Colonic mucosa (tissue), 4 donors: ENCODE data around the gene ACTMAP. TPM values are rescaled to one million over a fixed set of nuclear protein-coding genes. Genes with fewer than 3 reads are reported as not detected.

Source experiments
- DNase-seq: peaks from one replicate; pipeline ENCODE4 v3.0.0-alpha.2; 2020
- H3K27ac ChIP-seq: fragments of 200-600 bp; one replicate; pipeline ENCODE4 v1.8.0; 2021
- H3K27me3 ChIP-seq: fragments of 200-600 bp; one replicate; pipeline ENCODE4 v1.8.0; 2021
- H3K36me3 ChIP-seq: fragments of 200-600 bp; one replicate; pipeline ENCODE4 v1.8.0; 2021
- H3K4me1 ChIP-seq: fragments of 200-600 bp; one replicate; pipeline ENCODE4 v1.8.0; 2021; ENCODE audit warnings: mild to moderate bottlenecking
- H3K4me3 ChIP-seq: fragments of 200-600 bp; one replicate; pipeline ENCODE4 v1.8.0; 2021
- H3K9ac ChIP-seq, 2 donors: one replicate each; pipeline ENCODE4 v1.7.0; 2013; ENCODE audit warnings: control low read depth in 2 of 2, low read depth in 2 of 2, low read length in 2 of 2
- H3K9me3 ChIP-seq: fragments of 200-600 bp; one replicate; pipeline ENCODE4 v1.8.0; 2021
- CTCF ChIP-seq: fragments of 200-600 bp; IDR thresholded peaks from one replicate; pipeline ENCODE4 v1.8.0; 2022; ENCODE audit warnings: antibody characterized with exemption, mild to moderate bottlenecking
- intact Hi-C: fragments of 100-400 bp; cut with DNase I; formaldehyde crosslinking; loops from one replicate; pipeline ENCODE4 v1.14.1; 2022
- total RNA-seq, 2 donors: library from RNA; stranded (reverse); fragmentation: NEBNext Ultra II Directional in 1 of 2; extraction: Animal tissue kit (Norgen Biotek cat#: 25700) in 1 of 2; gene quantifications; one replicate each; pipeline ENCODE4 v1.2.1, GENCODE V29; 2021
- donor health status: healthy.
- donor health status: DM: no; HTN: no; CAD: no.
- donor health status: DM: no; HTN: no; CAD: no.

Gene ACTMAP
- 10 to 100 TPM; 11.1 to 18.7 TPM for total RNA-seq

- H3K36me3 ChIP-seq: no peaks in the 10 kb centered on the region
- H3K27me3 ChIP-seq: no peaks in the 10 kb centered on the region
- peak within 1 kb of the TSS; percentile 51 for H3K4me3 ChIP-seq
- peak within 1 kb of the TSS; percentile 88 for H3K27ac ChIP-seq
- TF ChIP-seq CTCF: no peak
- peaks cover 11% of the 10 kb centered on the region for H3K4me1 ChIP-seq
- DNase-seq: peak; percentile 100
- intact Hi-C loops: no loop called here
- no peaks in the 10 kb centered on the region for H3K9me3 ChIP-seq
- peak within 1 kb of the TSS; percentile 72 to 98 for H3K9ac ChIP-seq
Observed at GRCh38 chr19:40750058-40750873, at the start of gene ACTMAP. TSS of gene ACTMAP (minus strand) at chr19:40750477. CDS start at chr19:40749803, 674 bp downstream.

DNA sequence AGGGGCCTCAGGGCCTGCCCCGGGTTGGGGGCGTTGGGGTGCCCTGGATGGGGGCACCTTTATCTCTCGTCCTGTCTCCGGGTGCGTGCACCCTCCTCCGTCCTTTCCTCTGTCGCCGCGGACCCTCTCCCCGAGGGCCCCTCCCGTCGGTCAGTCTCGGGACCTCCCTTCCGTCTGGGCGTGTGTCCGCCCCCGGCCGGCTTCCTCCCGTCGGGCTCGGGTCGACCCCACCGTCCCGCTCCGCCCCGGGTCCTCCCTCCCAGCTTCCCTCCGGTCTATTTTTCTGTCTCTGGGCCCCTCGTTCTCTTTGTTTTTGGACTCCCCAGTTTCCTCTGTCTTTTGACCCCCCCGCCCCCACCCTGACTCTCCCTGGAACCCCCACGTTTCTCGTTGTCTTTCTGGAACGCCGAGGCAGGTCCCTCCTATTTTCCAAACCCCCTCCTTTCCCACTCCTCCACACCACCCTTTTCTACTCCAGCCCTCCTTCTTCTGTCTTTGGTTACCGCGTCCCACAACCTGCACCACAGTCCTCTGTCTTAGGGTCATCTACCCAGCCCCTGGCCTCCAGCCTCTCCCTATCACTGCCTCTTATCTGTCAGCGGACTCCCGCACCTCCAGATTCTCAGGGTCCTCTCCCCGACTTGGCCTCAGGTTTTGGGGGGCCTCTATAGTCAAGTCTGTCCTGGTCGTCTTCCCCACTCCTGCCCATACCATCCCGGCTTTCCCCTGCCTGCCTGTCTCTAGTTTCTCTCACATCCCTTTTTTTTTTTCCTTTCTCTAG, 49.5 kb upstream of the ACTMAP start:
- intact Hi-C loops: no loop called here
- DNase-seq: peak; percentile 58
- peak overlapping the region; percentile 85 to 96 for H3K9ac ChIP-seq
- no peak for TF ChIP-seq CTCF
- H3K4me3 ChIP-seq: peak overlapping the region; percentile 94
- no peaks in the 10 kb centered on the region for H3K27me3 ChIP-seq
- H3K4me1 ChIP-seq: peaks cover 42% of the 10 kb centered on the region
- peak overlapping the region; percentile 93 for H3K27ac ChIP-seq
- no peaks in the 10 kb centered on the region for H3K9me3 ChIP-seq
- H3K36me3 ChIP-seq: no peaks in the 10 kb centered on the region

DNA sequence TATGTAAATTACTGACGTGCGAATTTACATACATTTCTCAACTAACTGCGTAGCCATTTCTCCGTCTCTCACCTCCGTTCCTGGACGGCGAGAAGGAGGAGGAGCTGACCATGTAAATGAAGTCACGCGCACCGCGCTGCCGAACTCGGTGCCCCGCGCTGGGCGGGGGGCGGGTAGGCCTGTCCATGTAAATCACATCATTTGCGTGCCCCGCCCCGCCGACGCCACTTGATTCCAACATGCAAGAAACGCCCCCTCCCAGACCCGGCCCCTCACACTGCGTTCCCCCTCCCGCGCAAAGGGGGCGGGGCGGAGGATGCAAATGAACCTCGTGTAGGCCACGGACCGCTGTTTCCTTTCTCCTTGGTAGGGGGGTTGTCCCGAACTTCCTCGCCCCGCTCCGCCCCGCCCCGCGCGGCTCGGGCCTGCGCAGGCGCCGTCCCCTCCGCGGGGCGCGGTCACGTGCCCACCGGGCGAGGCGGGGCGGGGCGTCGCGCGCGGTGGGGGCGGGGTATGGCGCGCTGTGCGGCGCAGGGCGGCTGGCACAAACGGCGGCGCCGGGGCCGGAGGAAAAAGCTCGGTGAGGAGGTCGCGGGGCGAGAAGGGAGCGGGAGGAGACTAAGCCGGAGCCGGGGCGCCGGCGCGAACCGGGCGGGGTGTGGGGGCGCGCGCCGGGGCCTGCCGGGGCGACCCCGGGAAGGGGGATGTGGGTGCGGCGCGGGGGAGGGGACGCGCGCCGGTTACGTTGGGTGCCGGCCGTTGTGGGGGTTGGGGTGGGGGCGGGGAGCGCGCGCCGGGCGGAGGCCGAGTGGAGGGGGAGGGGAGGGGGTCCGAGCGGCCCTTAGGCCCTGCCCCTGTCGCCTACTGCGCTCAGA, 48.6 kb upstream of the ACTMAP start, which contains the start of gene EGLN2:
Gene EGLN2, plus strand, starts transcription at position 509 of the 875 bp plus-strand sequence. CDS start 1,382 bp downstream, outside the sequence.
- Histone ChIP-seq H3K4me3 (peak within 1 kb of the TSS; percentile 94), H3K4me1 (peaks cover 33% of the 10 kb centered on the region), H3K9ac (peak within 1 kb of the TSS; percentile 85 to 96), H3K36me3 (no peaks in the 10 kb centered on the region), H3K27me3 (no peaks in the 10 kb centered on the region), H3K9me3 (no peaks in the 10 kb centered on the region), H3K27ac (peak within 1 kb of the TSS; percentile 93)
- intact Hi-C loops: no loop called here
- DNase-seq: peak; percentile 100
- TF ChIP-seq CTCF: no peak

GRCh38 chr19:40797963-40798682, 47.8 kb upstream of the ACTMAP start:
- intact Hi-C loops: no loop called here
- TF ChIP-seq CTCF: peak; percentile 36

More at GRCh38 chr19:40797963-40798682, 47.8 kb upstream of the ACTMAP start:
- H3K9me3 ChIP-seq: no peaks in the 10 kb centered on the region
- H3K4me3 ChIP-seq: peak overlapping the region; percentile 41
- peaks cover 26% of the 10 kb centered on the region for H3K4me1 ChIP-seq
- no peaks in the 10 kb centered on the region for H3K27me3 ChIP-seq
- DNase-seq: peak; percentile 76
- peak overlapping the region; percentile 93 for H3K27ac ChIP-seq
- peak overlapping the region; percentile 51 to 57 for H3K9ac ChIP-seq
- no peaks in the 10 kb centered on the region for H3K36me3 ChIP-seq
